ENCODE results near the gene ZMYND11.

The ZMYND11 gene

GRCh38 chr10:154348-154747 is 19.1 kb downstream of the ZMYND11 start:
- TF ChIP-seq, protein P1, sequence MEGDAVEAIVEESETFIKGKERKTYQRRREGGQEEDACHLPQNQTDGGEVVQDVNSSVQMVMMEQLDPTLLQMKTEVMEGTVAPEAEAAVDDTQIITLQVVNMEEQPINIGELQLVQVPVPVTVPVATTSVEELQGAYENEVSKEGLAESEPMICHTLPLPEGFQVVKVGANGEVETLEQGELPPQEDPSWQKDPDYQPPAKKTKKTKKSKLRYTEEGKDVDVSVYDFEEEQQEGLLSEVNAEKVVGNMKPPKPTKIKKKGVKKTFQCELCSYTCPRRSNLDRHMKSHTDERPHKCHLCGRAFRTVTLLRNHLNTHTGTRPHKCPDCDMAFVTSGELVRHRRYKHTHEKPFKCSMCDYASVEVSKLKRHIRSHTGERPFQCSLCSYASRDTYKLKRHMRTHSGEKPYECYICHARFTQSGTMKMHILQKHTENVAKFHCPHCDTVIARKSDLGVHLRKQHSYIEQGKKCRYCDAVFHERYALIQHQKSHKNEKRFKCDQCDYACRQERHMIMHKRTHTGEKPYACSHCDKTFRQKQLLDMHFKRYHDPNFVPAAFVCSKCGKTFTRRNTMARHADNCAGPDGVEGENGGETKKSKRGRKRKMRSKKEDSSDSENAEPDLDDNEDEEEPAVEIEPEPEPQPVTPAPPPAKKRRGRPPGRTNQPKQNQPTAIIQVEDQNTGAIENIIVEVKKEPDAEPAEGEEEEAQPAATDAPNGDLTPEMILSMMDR (IDR thresholded peaks at IDR 0.05; ENCODE audit: low read depth, low read length) = no peak

GRCh38 chr10:167383-167782 is 32.1 kb downstream of the ZMYND11 start:
- DNase-seq (ENCODE audit: extremely low read depth, low read depth) = no peak
- TF ChIP-seq, protein P1 (IDR thresholded peaks at IDR 0.05; ENCODE audit: low read depth, low read length) = no peak

More at GRCh38 chr10:154348-154747, 19.1 kb downstream of the ZMYND11 start:
- no peak for DNase-seq (ENCODE audit: extremely low read depth, low read depth)

DNA sequence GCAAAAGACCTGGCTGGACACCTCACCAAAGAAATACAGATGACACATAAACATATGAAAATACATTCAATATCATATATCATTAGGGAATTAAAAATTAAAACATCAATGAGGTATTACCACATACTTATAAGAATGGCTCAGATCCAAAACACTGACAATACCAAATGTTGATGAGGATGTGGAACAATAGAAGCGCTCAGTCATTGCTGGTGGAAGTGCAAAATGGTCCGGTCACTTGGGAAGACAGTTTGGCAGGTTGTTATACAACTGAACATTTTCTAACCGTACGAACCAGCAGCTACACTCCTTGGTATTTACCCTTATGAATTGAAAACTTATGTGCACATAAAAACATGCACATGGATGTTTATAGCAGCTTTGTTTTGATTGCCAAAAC is 38.5 kb downstream of the ZMYND11 start:
- TF ChIP-seq, protein P1 (IDR thresholded peaks at IDR 0.05; ENCODE audit: low read depth, low read length) = no peak
- DNase-seq (ENCODE audit: extremely low read depth, low read depth) = no peak

- DNase-seq (ENCODE audit: extremely low read depth, low read depth) = no peak
- TF ChIP-seq, protein P1 (IDR thresholded peaks at IDR 0.05; ENCODE audit: low read depth, low read length) = no peak
These were observed 41.4 kb downstream of the ZMYND11 start for GRCh38 chr10:176677-177076.

DNA sequence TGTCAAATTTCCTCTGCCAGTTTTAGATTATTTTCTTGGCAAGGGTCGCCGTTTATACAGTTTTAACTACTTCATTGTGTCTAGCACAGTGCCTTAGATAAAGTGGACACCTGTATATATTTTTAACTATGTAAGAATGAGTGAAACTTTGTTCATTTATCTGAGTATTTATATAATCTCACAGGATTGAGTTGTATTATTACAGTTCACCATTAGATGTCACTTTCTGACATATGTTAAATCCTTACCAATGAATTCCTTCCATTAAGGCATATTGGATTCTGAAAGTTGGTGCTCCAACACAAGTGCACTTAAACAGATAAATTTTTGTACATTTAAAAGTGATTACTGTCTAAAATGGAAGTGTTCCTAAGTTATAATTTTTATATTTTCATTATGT is 43.0 kb downstream of the ZMYND11 start:
- peak; percentile 8 for DNase-seq (ENCODE audit: extremely low read depth, low read depth)
- TF ChIP-seq, protein P1 (IDR thresholded peaks at IDR 0.05; ENCODE audit: low read depth, low read length) = peak; percentile 25

DNA sequence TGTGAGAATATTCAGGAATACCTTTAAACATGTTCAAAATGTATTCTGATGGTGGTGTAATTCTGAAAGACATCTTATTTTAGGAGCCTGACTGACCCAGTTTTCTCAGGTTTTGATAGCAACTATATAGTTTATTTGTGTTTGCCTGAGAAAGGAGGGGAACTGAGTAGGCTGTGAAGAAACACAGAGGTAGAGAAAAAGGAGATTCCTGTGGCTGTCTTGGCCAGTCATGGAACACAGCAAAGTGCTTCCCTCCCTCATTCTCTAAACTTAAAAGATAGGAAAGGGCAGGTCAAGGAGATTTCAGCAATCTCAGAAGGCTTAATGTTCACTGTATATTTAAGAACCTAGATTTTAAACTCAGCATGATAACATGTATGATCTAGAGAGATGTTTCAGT is 43.5 kb downstream of the ZMYND11 start:
- TF ChIP-seq, protein P1 (IDR thresholded peaks at IDR 0.05; ENCODE audit: low read depth, low read length) = no peak
- no peak for DNase-seq (ENCODE audit: extremely low read depth, low read depth)

- TF ChIP-seq, protein P1 (IDR thresholded peaks at IDR 0.05; ENCODE audit: low read depth, low read length) = no peak
- DNase-seq (ENCODE audit: extremely low read depth, low read depth) = no peak
These were observed 47.4 kb downstream of the ZMYND11 start for GRCh38 chr10:182441-183201.

All from AG09319 (cell line).